GM08714 (cell line): Measurements from ENCODE around the gene PLEKHA5.
"Not testable (repeated sequence)": the region's sequence is repeated elsewhere in the genome, so short reads cannot be mapped to it uniquely, and the experiment has no call there.

Source experiments
- H3K4me3 ChIP-seq: fragments of 200-500 bp; sonication (Bioruptor generic); 2 replicates; pipeline ENCODE4 v1.5.1; 2014; ENCODE audit warnings: mild to moderate bottlenecking, low read length, inconsistent platforms
- ZNF274 ChIP-seq: IDR thresholded peaks from 2 replicates; pipeline ENCODE4 v1.6.1; 2012; ENCODE audit warnings: mild to moderate bottlenecking, low read depth, low read length

PLEKHA5 gene

DNA sequence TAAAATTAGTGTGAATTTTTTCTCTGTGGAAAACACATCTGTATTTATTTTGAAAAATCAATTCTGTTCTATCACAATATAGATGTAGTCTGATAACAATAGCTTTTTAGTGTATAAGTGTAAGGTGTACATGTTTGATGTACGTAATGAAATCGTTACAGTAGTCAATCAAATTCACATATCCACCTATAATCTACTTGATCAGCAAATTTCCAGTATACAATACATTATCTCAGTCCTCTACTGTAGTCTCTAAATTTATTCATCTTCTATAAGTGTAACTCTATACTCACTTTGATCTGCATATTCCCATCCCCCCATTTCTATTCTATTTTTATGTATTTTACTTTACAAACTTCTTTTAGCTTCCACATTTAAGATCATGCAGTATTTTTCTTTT is 13.0 kb downstream of the PLEKHA5 start:
- TF ChIP-seq ZNF274 = no peak
- H3K4me3 ChIP-seq = no peak overlapping the region

DNA sequence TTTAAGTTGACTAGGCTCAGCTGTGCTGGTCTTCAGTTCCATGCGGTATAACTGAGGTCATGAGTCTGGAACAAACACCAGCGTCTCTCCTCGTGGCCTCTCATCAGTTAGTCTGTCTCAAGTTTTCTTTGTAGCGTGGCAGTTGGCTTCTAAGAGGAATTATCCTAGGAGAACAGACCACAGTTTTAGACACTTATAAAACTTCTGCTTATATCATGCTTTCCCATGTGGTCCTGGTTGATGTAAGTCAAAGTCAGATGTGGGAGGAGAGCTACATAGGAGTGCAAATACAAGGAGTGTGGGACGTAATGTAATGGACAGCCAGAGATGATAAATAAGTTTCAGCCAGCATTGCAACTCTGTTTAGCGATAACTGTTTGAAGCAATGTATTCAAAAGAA is 14.8 kb downstream of the PLEKHA5 start:
- no peak for TF ChIP-seq ZNF274
- H3K4me3 ChIP-seq = no peak overlapping the region

DNA sequence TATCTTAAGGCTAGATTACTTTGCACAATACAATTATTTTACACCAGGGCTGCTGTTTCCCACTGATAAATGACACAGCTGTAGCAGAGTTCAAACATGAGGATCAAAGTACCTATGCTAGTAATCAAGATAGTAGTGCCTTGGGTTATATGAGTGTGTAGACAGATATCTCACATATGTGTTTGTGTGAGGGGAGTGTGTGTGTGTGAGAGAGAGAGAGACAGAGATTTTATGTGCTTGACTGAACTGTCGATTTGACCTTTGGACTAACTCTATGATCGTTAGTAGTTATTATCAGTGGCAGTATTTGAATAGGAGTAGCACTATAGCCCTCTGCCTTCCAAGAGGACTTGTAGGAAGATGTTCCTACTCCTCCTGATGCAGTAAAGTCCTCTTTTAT is 15.5 kb downstream of the PLEKHA5 start:
- H3K4me3 ChIP-seq = no peak overlapping the region
- no peak for TF ChIP-seq ZNF274

DNA sequence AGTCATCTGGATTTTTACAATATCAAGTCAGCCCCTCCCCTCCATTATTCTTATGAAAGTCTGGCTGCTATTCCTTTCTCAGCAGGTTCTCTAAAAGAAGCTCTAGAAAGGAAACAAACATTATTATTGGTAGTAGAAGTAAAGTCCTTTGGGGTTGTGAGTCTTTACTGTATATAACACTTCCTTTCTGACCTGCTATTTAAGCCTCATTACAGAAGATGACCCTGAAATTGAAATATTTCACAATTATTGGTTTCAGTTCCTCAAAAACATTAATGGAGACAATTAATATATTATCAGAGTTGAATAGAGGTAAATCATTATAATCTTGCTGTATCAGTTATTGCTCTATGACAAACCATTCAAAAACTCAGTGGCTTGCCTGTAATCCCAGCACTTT is 19.3 kb downstream of the PLEKHA5 start:
- no peak for TF ChIP-seq ZNF274
- H3K4me3 ChIP-seq = no peak overlapping the region

DNA sequence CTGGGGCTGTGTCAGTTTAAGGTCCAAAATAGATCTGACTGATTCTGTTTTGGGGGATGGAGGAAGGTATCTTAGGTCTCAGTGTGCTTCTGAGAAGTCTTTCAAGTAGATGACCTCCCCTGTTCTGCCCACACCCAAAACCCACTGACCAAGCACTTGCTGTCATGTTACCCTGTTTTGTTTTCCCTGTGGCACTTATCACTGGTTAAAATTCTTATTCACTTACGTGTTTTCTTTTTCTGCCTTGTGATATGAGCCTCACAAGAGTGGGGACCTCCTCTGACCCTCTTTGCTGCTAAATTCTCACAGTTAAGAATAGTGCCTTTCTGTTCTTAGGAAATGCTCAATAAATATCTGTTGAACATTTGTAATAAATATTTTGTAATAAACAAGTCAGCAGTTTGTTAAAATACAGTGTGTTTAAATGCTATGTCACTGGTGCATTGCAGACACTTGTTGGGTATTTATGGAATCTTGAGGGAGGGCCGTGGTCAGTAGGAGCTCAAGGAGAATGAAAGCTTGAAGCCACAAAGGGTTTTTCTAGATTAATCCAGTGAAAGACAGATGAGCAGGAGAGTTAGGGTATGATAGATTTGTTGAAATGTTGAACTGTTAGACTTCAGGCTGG is 20.9 kb downstream of the PLEKHA5 start:
- H3K4me3 ChIP-seq = no peak overlapping the region
- TF ChIP-seq ZNF274 = no peak

DNA sequence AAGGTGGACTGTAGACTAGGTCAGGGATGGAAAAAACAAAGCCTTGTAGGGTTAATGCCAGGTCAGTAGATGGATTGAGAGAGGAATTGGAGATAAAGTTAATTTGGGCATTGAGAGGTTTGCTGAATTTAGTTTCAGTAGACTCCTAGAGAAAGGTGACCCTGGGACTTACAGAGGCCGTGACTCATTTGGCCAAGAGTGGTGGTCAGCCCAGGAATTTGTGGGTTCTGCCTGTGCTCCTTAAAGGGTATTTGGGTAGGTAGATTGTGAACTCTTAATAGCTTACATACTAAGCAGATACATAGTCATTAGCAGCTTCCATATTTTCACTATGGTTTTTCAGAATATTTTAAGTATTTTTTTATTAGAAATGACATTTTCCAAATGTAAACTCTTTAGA is 21.8 kb downstream of the PLEKHA5 start:
- no peak for TF ChIP-seq ZNF274
- no peak overlapping the region for H3K4me3 ChIP-seq

DNA sequence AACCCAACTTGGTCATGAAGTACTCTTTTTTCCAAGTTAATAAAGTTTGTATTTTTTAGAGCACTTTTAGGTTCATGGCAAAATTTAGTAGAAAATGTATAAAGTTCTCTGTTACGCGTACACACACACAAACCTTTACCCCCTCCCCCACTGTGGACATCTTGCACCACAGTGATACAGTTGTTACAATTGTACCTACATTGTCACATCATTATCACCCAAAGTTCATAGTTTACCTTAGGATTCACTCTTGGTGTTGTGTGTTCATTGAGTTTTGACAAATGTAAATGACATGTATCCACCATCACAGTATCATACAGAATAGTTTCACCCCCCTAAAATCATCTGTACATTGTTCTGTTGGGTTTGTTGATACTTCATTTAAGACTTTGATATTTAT is 23.9 kb downstream of the PLEKHA5 start:
- H3K4me3 ChIP-seq = no peak overlapping the region
- TF ChIP-seq ZNF274 = no peak

DNA sequence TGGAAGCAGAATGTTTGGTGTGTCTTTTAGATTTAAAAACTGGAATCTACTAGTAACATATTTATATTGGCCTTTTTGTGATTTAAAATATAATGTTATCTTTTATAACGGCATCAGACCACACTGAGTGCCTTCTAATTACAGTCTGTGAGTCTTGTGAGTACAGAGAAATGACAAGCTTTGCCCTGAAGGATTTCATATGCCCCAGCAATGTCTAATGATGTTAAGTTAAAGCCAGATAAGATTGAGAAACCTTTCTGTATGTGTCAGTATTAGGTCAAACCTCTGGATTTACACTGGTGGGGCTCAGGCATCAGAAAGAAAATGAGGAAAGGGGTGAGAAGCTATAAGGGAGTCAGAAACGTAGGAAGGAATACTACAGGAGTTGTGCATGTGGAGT is 25.2 kb downstream of the PLEKHA5 start:
- no peak overlapping the region for H3K4me3 ChIP-seq
- no peak for TF ChIP-seq ZNF274

DNA sequence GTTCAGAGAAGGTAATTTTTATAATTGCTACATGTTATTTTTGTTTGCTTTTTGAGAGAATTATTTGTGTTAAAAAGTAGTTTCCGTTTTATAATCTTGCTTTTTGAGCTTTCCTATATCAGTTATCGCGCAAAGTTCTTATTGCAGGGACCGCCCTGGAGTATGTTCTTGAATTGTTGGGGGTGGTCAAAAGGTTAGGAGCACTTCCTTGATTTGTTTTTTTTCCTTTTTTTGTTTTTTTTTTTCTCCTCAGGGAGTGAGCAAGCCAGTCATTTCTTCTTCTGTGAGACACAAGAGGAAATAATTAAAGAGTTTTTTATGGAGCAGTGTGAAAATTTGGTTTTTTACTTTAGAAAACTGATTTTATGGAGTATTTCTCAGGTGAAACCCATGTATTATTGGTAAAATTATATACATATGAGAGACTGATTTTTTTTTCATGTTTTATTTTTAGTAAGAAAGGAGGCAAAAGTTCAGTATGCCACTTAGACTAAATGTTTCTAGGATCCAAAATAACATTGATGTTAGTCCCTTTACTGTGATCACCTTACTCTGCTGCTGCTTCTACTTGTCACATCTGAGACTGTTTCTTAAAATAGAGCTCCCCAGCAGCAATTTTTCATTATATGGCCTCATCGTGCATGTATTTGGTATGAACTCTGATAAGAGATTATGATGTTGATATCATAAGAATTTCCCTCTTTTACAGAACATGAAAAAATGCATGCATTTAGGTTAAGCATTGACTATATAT is 26.6 kb downstream of the PLEKHA5 start:
- no peak overlapping the region for H3K4me3 ChIP-seq
- TF ChIP-seq ZNF274 = no peak

DNA sequence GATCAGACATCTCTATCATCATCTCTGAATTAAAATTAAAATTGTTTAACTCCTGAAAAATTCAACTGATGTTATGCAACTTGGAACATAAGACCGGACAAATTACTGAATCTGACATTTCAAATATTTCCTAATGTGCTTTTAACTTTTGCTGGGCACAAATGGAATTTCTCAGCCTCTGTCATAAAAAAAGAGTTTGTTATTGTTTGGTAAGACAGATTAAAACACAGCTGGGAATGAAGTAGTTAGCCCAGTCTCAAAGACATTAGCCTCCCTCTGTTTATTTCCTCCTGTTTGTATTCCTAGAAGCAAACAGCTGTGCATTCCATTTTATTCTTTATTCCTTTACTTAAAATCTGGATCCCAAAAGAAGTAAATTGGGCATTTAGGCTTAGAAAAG is 29.4 kb downstream of the PLEKHA5 start:
- TF ChIP-seq ZNF274 = no peak
- H3K4me3 ChIP-seq = no peak overlapping the region

DNA sequence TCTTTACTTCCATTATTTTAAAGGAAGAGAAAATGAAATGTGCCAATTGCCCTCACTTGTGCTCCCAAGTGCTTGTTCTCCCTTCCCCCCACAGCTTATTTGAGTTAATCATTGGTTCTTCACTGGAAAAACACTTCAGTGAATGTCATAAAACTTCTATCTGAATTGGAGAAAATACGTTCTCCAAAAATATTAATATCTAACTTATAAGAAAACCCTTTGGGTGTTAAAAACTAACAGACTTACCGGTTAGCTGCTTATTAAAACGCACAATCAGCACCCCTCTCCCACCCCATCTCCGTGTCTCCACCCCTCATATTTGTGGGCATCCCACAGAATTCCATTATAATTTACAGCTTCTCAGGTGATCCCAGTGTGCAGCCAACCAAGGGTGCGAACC is 31.7 kb downstream of the PLEKHA5 start:
- TF ChIP-seq ZNF274 = no peak
- no peak overlapping the region for H3K4me3 ChIP-seq

DNA sequence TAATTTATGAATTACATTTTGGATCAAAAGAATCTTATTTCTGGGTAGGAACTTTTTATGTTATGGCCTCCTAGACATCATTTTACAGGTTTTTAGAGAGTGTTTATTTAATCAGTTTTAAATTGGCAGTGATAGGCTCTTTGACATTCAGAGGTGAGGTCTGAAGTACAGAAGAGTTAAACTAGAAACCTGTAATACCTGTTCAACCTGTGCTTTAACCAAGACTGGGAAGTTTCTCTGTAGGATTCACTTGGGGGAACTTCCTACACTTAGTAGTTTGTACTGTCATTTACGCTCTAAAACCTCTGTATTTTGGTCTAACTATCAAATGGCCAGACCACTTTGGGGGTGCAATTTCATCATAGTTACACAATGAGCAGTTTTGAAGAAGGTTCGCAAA is 35.9 kb downstream of the PLEKHA5 start:
- no peak overlapping the region for H3K4me3 ChIP-seq
- no peak for TF ChIP-seq ZNF274

DNA sequence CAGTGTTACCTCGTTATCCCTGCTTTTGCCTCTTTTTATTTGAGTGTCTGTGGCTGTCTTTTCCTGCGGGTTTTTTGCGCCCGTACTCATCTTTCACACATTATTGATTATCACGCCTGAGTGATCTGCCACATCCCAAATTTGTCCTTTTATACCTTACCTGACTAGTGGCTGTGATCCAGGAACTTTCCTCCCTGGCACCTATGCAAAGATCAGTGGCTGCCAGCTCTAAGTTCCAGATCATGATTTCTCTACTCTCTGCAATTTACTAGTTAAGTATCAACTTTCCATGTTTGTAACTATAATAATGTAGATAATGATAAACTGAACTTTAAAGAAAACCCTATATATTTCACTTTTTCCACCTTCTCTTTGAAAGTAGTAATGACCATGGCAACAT is 36.9 kb downstream of the PLEKHA5 start:
- no peak overlapping the region for H3K4me3 ChIP-seq
- no peak for TF ChIP-seq ZNF274

DNA sequence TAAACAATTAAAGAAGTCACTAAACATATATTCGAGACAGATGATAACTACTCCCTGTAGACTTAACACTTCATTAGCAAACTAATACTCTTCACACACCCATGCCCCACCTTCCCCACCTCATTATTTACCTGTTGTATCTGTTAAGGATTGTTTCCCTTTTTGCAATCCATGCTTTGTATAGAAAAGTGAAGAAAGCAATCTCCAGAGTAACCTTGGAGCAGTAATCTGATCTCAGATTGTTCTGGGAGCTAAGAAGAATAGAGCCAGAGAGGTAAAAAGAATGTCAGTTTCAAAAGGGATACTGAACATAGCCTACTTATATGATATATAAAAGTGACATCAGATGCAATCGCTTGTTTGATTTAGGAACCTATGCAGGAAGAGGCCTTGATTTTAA is 37.4 kb downstream of the PLEKHA5 start:
- no peak for TF ChIP-seq ZNF274
- H3K4me3 ChIP-seq = no peak overlapping the region

DNA sequence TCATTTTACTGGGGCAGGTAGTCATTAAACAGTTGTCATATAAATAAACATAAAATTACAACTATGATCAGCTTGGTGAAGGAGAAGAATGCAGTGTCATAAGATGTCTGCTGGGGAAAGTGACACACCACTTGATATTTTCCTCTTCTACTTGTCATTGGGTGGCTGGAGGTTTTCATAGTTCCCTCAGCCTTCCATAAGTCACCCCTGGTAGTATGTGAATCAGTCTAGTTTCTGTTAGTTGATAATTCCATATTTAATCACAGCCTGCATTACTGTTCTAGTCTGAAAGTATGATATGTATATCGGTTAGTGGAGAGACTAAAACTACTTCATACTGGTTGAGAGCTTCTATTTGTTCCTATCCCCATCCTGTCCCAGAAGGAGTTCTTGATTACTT is 38.2 kb downstream of the PLEKHA5 start:
- TF ChIP-seq ZNF274 = no peak
- H3K4me3 ChIP-seq = no peak overlapping the region

DNA sequence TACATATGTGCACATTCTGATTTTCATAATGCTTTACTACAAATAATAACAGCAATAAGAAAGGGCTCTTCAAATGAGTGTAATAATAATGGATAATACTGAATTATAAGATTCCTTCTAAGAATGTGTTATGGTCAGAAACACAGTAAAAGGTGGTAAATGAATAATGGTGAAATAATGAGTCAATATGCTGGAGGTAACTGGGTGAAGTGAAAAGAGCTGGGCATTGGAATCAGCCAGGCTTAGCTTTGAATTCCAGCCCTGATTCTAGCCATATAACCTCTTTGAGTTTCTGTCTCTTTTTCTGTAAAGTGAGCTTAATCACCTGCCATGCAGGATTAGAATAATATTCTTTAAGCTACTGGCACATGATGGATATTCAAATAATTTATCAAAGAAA is 39.1 kb downstream of the PLEKHA5 start:
- H3K4me3 ChIP-seq = no peak overlapping the region

DNA sequence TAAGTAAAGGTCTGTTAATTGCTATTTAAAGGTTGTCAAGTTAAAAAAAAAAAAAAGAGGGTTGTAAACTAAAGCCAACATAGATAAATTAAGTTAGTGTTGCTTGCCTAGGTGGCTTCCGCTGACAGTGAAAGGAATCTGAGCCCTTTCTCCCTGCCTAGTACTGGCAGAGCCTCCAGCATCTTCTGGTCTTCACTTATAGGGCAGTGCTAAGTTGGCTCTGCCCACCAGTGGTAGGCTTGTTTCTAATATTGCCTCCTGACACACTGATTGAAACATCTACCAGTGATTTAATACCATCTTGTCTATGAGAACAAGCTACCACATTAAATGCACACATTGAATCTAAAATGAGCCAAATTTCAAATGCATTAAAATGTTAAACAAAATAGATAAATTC is 39.7 kb downstream of the PLEKHA5 start:
- H3K4me3 ChIP-seq = no peak overlapping the region
- TF ChIP-seq ZNF274 = no peak

More for the DNA sequence above, 39.1 kb downstream of the PLEKHA5 start:
- no peak for TF ChIP-seq ZNF274

DNA sequence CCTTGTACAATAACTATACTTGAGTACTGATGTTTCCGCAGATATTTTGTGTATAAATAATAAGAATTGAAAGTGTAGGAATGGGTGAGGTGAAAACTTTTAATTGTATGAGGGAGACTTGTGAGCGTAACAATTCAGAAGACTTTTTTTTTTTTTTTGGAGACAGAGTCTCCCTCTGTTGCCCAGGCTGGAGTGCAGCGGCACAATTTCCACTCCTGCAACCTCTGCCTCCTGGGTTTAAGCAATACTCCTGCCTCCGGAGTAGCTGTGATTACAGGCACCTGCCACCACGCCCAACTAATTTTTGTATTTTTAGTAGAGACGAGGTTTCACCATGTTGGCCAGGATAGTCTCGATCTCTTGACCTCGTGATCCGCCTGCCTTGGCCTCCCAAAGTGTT is 40.8 kb downstream of the PLEKHA5 start:
- not testable (repeated sequence) for H3K4me3 ChIP-seq
